OCI-LY7 (cell line): ENCODE data around the gene TRIM38.

Experiments used
- CTCF ChIP-seq: fragments of 200-600 bp; sonication (generic); conservative IDR thresholded peaks from 2 replicates; pipeline ENCODE4 v1.5.1; 2014; ENCODE audit warnings: mild to moderate bottlenecking, antibody characterized with exemption, low read length, moderate library complexity, mixed read lengths
- EZH2phosphoT487 ChIP-seq: fragments of 200-600 bp; sonication (generic); IDR thresholded peaks from 2 replicates; pipeline ENCODE4 v1.6.1; 2018; ENCODE audit warnings: low read depth, borderline replicate concordance, mild to moderate bottlenecking, mixed run types, antibody characterized with exemption, low read length, moderate library complexity, mixed read lengths

GRCh38 chr6:25934156-25934555, 28.4 kb upstream of the TRIM38 start:
- TF ChIP-seq CTCF (no peak), EZH2phosphoT487 (no peak)
